Gastroesophageal sphincter (tissue), 4 donors: ENCODE results near the gene CAPN12. TPM values are rescaled to one million over a fixed set of nuclear protein-coding genes. Genes with fewer than 3 reads are reported as not detected.

Source experiments
- ATAC-seq: fragments of 150-250 bp; one replicate; pipeline ENCODE4 v1.9.1; 2016; ENCODE audit warnings: mild to moderate bottlenecking, moderate library complexity
- H3K27ac ChIP-seq, 4 donors: fragments of 200-600 bp; sonication (generic) in 3 of 4; 1 replicate in 3 of 4; 2 replicates in 1 of 4; pipeline ENCODE4 v1.5.1; 2016 to 2019
- H3K27me3 ChIP-seq: fragments of 200-600 bp; sonication (generic); one replicate; pipeline ENCODE4 v1.5.1; 2019
- H3K36me3 ChIP-seq, 2 donors: fragments of 200-600 bp; sonication (generic); one replicate each; pipeline ENCODE4 v1.5.1; 2019; ENCODE audit warnings: control low read depth in 1 of 2
- H3K4me1 ChIP-seq, 3 donors: fragments of 200-600 bp; sonication (generic); 1 replicate in 2 of 3; 2 replicates in 1 of 3; pipeline ENCODE4 v1.5.1; 2016 to 2019; ENCODE audit warnings: control low read depth in 2 of 3
- H3K4me3 ChIP-seq, 2 donors: fragments of 200-600 bp; sonication (generic); one replicate each; pipeline ENCODE4 v1.5.1; 2019; ENCODE audit warnings: mild to moderate bottlenecking in 1 of 2, moderate library complexity in 1 of 2
- H3K9me3 ChIP-seq, 3 donors: fragments of 200-600 bp; sonication (generic); one replicate each; pipeline ENCODE4 v1.5.1; 2017 to 2019; ENCODE audit warnings: control low read depth in 2 of 3
- EP300 ChIP-seq: sonication (generic); formaldehyde crosslinking; IDR thresholded peaks from one replicate; pipeline ENCODE4 v1.6.1; 2017; ENCODE audit warnings: antibody characterized with exemption, mild to moderate bottlenecking
- POLR2A ChIP-seq, 2 donors: fragments of 450-650 bp; IDR thresholded peaks; one replicate each; pipeline ENCODE4 v1.6.1; 2017; ENCODE audit warnings: antibody characterized with exemption in 2 of 2, mild to moderate bottlenecking in 2 of 2, moderate library complexity in 1 of 2
- POLR2AphosphoS5 ChIP-seq: sonication (generic); formaldehyde crosslinking; IDR thresholded peaks from one replicate; pipeline ENCODE4 v1.6.1; 2017; ENCODE audit warnings: antibody characterized with exemption
- WGBS, 2 donors: methylation state at CpG; one replicate each; pipeline ENCODE4 v1.1.5; 2018; ENCODE audit warnings: low coverage in 1 of 2; 5-methylcytosine and 5-hydroxymethylcytosine counted together
- total RNA-seq, 4 donors: library from RNA; depleted of rRNA; stranded (reverse); fragments of >200 nt; gene quantifications; one replicate each; pipeline ENCODE4 v1.1.0, GENCODE V29; 2016
- TF ChIP-seq, protein P1 (sequence below), 4 experiments: fragments of 200-600 bp in 2 of 4; fragments of 450-650 bp in 2 of 4; sonication (generic) in 1 of 4; IDR thresholded peaks; one replicate each; pipeline ENCODE4 v1.5.1; 2017 to 2019; ENCODE audit warnings: antibody characterized with exemption in 4 of 4, mild to moderate bottlenecking in 2 of 4, moderate library complexity in 2 of 4

Gene CAPN12
- total RNA-seq, 4 donors from 2014 or later: 0.93 to 2.2 (median 1.1) TPM; not detected in 1

- H3K27me3 ChIP-seq: no peaks in the 10 kb centered on the region
- H3K4me1 ChIP-seq: peaks cover 7 to 98% (median 60%) of the 10 kb centered on the region in 3 donors
- H3K4me3 ChIP-seq: no peak overlapping the region
- peak; percentile 43 for ATAC-seq
- no peak for TF ChIP-seq POLR2AphosphoS5
- TF ChIP-seq, protein P1, sequence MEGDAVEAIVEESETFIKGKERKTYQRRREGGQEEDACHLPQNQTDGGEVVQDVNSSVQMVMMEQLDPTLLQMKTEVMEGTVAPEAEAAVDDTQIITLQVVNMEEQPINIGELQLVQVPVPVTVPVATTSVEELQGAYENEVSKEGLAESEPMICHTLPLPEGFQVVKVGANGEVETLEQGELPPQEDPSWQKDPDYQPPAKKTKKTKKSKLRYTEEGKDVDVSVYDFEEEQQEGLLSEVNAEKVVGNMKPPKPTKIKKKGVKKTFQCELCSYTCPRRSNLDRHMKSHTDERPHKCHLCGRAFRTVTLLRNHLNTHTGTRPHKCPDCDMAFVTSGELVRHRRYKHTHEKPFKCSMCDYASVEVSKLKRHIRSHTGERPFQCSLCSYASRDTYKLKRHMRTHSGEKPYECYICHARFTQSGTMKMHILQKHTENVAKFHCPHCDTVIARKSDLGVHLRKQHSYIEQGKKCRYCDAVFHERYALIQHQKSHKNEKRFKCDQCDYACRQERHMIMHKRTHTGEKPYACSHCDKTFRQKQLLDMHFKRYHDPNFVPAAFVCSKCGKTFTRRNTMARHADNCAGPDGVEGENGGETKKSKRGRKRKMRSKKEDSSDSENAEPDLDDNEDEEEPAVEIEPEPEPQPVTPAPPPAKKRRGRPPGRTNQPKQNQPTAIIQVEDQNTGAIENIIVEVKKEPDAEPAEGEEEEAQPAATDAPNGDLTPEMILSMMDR (IDR thresholded peaks at IDR 0.05): no peak
- TF ChIP-seq POLR2A (IDR thresholded peaks at IDR 0.05): no peak
- no peak for TF ChIP-seq EP300
- H3K9me3 ChIP-seq: no peaks in the 10 kb centered on the region
- WGBS, 2 donors: no CpG with 5 or more reads among the region's 14 CpGs
- H3K27ac ChIP-seq: peak overlapping the region; percentile 54 to 97 (median 91)
- peaks cover 0 to 72% of the 10 kb centered on the region in 2 donors for H3K36me3 ChIP-seq
Observed at GRCh38 chr19:38702278-38702677, 42.0 kb downstream of the CAPN12 start.

- peaks cover 0 to 64% of the 10 kb centered on the region in 2 donors for H3K36me3 ChIP-seq
- H3K4me3 ChIP-seq: no peak overlapping the region
- WGBS, 2 donors: 26% methylated on average over 4 of the region's 11 CpGs; no CpG with 5 or more reads in 1 of the 2 donors
- ATAC-seq: peak; percentile 90
- H3K27ac ChIP-seq: peak overlapping the region; percentile 63 to 97 (median 91)
- no peaks in the 10 kb centered on the region for H3K9me3 ChIP-seq
- no peaks in the 10 kb centered on the region for H3K27me3 ChIP-seq
- peaks cover 7 to 98% (median 62%) of the 10 kb centered on the region in 3 donors for H3K4me1 ChIP-seq
- TF ChIP-seq POLR2AphosphoS5 (peak; percentile 96), EP300 (no peak), POLR2A (IDR thresholded peaks at IDR 0.05) (no peak)
- TF ChIP-seq, protein P1 (IDR thresholded peaks at IDR 0.05): no peak
Observed at GRCh38 chr19:38701455-38702063, 42.7 kb downstream of the CAPN12 start.

DNA sequence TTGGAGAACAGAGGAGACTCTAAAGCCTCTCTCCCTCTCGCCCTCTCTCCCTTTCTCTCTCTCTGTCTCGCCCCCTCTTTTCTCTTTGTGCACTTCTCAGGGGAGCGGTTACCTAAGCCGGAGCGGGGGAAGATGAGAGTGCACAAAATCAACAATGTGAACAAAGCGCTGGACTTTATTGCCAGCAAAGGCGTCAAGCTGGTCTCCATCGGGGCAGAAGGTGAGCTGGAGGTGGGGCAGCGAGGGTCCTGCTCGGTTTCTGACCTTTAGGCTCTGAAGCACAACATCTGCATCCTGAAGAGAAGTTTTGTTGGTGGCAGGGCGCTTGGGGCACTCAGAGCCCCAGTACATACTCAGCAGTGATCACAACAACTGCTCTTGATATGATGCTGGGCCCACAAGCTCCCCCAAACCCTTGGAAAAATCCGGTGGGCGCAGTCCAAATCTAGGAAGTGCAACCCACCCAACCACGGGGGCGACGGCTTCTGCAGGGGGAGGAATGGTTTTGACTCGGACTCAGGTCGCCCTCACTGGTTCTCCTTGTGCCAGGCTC lies 43.3 kb downstream of the CAPN12 start:
- Histone ChIP-seq H3K27me3 (no peaks in the 10 kb centered on the region), H3K36me3 (peaks cover 0 to 59% of the 10 kb centered on the region in 2 donors), H3K27ac (peak overlapping the region; percentile 63 to 97 (median 91)), H3K4me1 (peaks cover 7 to 98% (median 64%) of the 10 kb centered on the region in 3 donors), H3K4me3 (no peak overlapping the region), H3K9me3 (no peaks in the 10 kb centered on the region)
- TF ChIP-seq POLR2A (IDR thresholded peaks at IDR 0.05) (no peak), EP300 (no peak), POLR2AphosphoS5 (no peak)
- TF ChIP-seq, protein P1 (IDR thresholded peaks at IDR 0.05): no peak
- ATAC-seq: no peak
- 60 to 70% methylated on average over 1 to 9 of the region's 18 CpGs for WGBS, 2 donors

DNA sequence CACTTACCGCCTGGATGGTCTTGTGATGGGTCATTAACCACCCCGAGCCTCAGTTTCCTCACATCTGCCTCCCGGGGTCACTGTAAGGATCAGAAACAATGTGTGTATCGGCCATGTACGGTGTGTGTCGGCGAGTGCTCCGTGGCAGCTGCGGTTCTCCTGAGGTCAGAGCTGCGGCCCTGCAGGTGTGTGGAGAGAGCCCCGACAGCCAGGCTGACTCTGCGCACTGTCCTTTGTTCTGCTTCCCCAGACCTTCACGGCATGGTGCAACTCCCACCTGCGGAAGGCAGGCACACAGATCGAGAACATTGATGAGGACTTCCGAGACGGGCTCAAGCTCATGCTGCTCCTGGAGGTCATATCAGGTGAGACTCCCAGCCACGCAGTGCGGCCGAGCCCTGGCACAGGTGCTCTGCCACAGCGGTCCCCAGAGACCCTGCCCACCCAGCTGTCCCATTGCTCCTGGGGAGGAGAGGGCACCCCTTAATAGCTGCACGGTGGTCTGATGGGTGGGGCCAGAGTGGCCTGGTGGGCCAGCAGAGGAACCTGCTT lies 43.8 kb downstream of the CAPN12 start:
- 83 to 90% methylated on average over 1 to 2 of the region's 22 CpGs for WGBS, 2 donors
- H3K4me1 ChIP-seq: peaks cover 7 to 98% (median 64%) of the 10 kb centered on the region in 3 donors
- H3K27me3 ChIP-seq: no peaks in the 10 kb centered on the region
- H3K9me3 ChIP-seq: no peaks in the 10 kb centered on the region
- no peak for ATAC-seq
- H3K36me3 ChIP-seq: peaks cover 0 to 53% of the 10 kb centered on the region in 2 donors
- H3K27ac ChIP-seq: peak overlapping the region; percentile 63 to 97 (median 91)
- TF ChIP-seq POLR2A (IDR thresholded peaks at IDR 0.05): no peak
- no peak for TF ChIP-seq POLR2AphosphoS5
- TF ChIP-seq, protein P1 (IDR thresholded peaks at IDR 0.05): no peak
- no peak for TF ChIP-seq EP300
- H3K4me3 ChIP-seq: no peak overlapping the region
